Motor neuron (in vitro differentiated cells): Measurements from ENCODE around the gene MCTP2. TPM values are rescaled to one million over a fixed set of nuclear protein-coding genes. Genes with fewer than 3 reads are reported as not detected.

Experiments
- ATAC-seq, 8 experiments: fragments of 200-7000 bp; cut with Tn5 transposase; replicated peaks in 6 of 8; 2 replicates each; pipeline ENCODE4 v1.8.0; 2021; ENCODE audit warnings: mild to moderate bottlenecking in 8 of 8, moderate library complexity in 8 of 8
- H3K27ac ChIP-seq, 2 donors: fragments of 250-450 bp; sonication (Bioruptor Pico); 2 replicates each; pipeline ENCODE4 v1.9.0; 2021; ENCODE audit warnings: antibody characterized with exemption in 2 of 2, mild to moderate bottlenecking in 2 of 2, moderate library complexity in 1 of 2
- H3K4me1 ChIP-seq, 2 donors: fragments of 250-450 bp; sonication (Bioruptor Pico); replicated peaks in 1 of 2; 2 replicates each; pipeline ENCODE4 v1.6.1; 2021; ENCODE audit warnings: antibody characterized with exemption in 2 of 2, mild to moderate bottlenecking in 2 of 2, moderate library complexity in 1 of 2
- H3K4me3 ChIP-seq, 5 donors: fragments of 250-450 bp; sonication (Bioruptor Pico); 2 replicates each; pipeline ENCODE4 v1.9.0; 2021; ENCODE audit warnings: antibody characterized with exemption in 5 of 5, mild to moderate bottlenecking in 5 of 5, moderate library complexity in 4 of 5
- WGBS, 10 experiments: fragments of 450-650 bp; shearing (Covaris generic); methylation state at CpG; one replicate each; pipeline ENCODE4 v1.0.0; 2022; 5-methylcytosine and 5-hydroxymethylcytosine counted together
- in situ Hi-C, 9 experiments: fragments of 400-800 bp; cut with MboI; loops; one replicate each; pipeline ENCODE4 v1.15.0; 2021; ENCODE audit warnings: low sequenced_read_pairs in 9 of 9, low pct_unique_long_range_greater_than_20kb in 2 of 9; ENCODE audit not compliant: unreplicated experiment in 9 of 9
- total RNA-seq, 8 experiments: library from RNA; unstranded; fragments of 300-600 nt; gene quantifications; 2 replicates each; pipeline versions ENCODE4 v1.2.3 to v1.2.4, GENCODE V29; 2022

The MCTP2 gene
- total RNA-seq, 8 experiments from 2014 or later, result 0.11 to 50.8 (median 2.0) TPM

DNA sequence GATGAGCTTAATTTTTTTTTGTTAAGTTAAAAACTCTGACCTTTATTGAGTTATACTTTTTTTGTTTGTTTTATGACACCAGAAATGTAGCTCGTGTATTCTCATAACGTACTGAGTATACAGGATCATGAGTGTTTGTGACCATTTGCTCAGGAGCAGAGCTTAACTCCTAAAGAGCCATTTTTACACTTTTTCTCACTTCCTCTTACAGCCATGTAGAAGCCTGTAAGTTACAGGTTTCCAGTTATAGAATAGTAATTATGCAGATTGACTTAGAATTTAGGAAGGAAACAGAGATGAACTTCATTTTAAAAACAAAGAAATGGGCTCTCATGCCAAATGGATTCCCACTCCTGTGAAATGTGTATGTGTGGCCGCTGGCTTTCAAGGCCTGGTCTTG, 151.7 kb downstream of the MCTP2 start:
- no peak for ATAC-seq
- Histone ChIP-seq H3K4me3 (no peak overlapping the region), H3K27ac (no peak overlapping the region), H3K4me1 (peaks cover 0 to 8% of the 10 kb centered on the region in 2 donors)
- in situ Hi-C loops, result no loop called here
- WGBS, 10 experiments, result 46 to 91% (median 86%) methylated on average over 2 to 3 of the region's 3 CpGs; no CpG with 5 or more reads in 1 of the 10 experiments

GRCh38 chr15:94383706-94384105, 152.3 kb downstream of the MCTP2 start:
- in situ Hi-C loops, result no loop called here
- H3K4me3 ChIP-seq, result no peak overlapping the region
- H3K27ac ChIP-seq, result no peak overlapping the region
- 50 to 100% (median 94%) methylated on average over 2 to 9 of the region's 9 CpGs; no CpG with 5 or more reads in 1 of the 10 experiments for WGBS, 10 experiments
- ATAC-seq, result no peak
- H3K4me1 ChIP-seq, result peaks cover 0 to 8% of the 10 kb centered on the region in 2 donors

DNA sequence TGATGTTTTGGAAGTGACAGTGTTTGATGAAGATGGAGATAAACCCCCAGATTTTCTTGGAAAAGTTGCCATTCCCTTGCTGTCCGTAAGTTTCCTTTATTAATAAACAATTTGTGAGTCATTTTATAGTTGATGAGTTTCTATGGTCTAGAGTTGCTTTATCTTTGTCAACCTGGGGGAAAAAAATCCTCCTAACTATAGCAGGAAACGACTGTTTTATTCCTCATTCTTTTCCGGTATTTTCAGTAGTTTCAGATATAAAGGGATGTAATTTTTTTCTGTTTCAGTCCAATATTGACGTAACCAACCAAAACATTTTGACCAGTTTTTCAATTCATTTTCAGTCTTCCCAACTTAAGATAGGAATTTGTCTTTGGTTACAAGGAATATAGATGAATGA, 154.1 kb downstream of the MCTP2 start:
- Histone ChIP-seq H3K4me1 (peaks cover 0 to 8% of the 10 kb centered on the region in 2 donors), H3K4me3 (no peak overlapping the region), H3K27ac (no peak overlapping the region)
- 48 to 95% (median 91%) methylated on average over 3 to 4 of the region's 4 CpGs for WGBS, 10 experiments
- no peak for ATAC-seq
- in situ Hi-C loops, result no loop called here

GRCh38 chr15:94386351-94386750, 155.0 kb downstream of the MCTP2 start:
- peaks cover 0 to 8% of the 10 kb centered on the region in 2 donors for H3K4me1 ChIP-seq
- ATAC-seq, result no peak
- no peak overlapping the region for H3K4me3 ChIP-seq
- WGBS, 10 experiments, result 77 to 100% (median 90%) methylated on average over 1 to 7 of the region's 7 CpGs; no CpG with 5 or more reads in 1 of the 10 experiments
- in situ Hi-C loops, result no loop called here
- no peak overlapping the region for H3K27ac ChIP-seq

- Histone ChIP-seq H3K4me3 (no peak overlapping the region), H3K27ac (no peak overlapping the region), H3K4me1 (peaks cover 0 to 4% of the 10 kb centered on the region in 2 donors)
- in situ Hi-C loops, result no loop called here
- 6 to 100% (median 69%) methylated on average over 1 to 2 of the region's 2 CpGs; no CpG with 5 or more reads in 2 of the 10 experiments for WGBS, 10 experiments
- peak in 2 of 8 experiments; percentile 31 to 51 for ATAC-seq
These were observed 156.1 kb downstream of the MCTP2 start for GRCh38 chr15:94387442-94387841.

DNA sequence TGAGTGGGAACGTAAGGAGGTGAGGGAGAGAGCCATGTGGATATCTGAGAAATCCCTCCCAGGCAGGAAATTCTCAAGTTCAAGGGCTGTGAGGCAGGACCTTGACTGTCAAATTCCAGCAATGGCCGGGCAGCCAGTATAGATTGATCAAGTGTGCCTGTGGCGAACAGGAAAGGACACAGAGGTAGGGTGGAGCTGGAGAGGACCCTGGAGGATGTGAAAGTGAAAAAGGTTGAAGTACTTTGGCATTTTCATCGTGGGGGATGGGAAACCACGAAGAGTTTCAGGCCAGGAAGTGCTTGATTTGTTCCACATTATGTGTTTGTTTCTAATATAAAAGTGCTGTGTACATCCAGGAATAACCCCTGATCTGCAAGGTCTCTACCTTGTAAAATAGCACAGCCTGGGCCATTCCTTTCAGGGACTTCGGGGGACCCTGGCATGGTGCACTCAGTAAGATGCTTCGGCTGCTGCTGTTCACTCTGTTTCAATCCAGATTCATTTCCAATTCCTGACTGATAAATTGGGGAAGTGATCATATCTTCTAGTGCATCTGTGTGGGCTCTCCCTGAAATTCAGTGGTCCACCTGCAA, 156.6 kb downstream of the MCTP2 start:
- Histone ChIP-seq H3K27ac (no peak overlapping the region), H3K4me1 (no peaks in the 10 kb centered on the region), H3K4me3 (no peak overlapping the region)
- in situ Hi-C loops, result no loop called here
- 41 to 91% (median 76%) methylated on average over 1 to 7 of the region's 7 CpGs; no CpG with 5 or more reads in 2 of the 10 experiments for WGBS, 10 experiments
- ATAC-seq, result no peak

GRCh38 chr15:94395640-94396039, 164.3 kb downstream of the MCTP2 start:
- peak in 1 of 8 experiments; percentile 23 for ATAC-seq
- in situ Hi-C loops, result no loop called here
- Histone ChIP-seq H3K27ac (no peak overlapping the region), H3K4me3 (no peak overlapping the region), H3K4me1 (peaks cover under 1 to 2% of the 10 kb centered on the region in 2 donors)
- 0 to 91% (median 79%) methylated on average over 1 of the region's 1 CpG; no CpG with 5 or more reads in 2 of the 10 experiments for WGBS, 10 experiments

DNA sequence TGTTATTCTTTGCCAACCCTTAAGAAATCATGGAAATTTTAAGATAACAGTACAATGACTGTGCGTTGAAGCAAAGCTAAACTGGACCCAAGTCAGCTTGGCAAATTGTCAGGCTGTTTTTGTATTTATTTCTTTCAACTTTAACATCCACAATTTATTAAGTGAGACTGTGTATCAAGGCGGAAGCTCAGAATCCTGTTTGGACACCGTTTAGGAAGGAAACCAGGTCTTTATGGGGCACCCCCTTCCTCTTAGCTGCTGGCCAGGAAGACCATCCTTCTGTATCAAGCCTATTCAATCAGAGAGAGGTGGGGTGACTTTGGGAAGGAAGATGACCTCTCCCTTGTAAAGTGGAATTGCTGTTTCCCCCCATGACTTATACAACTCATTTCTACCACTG, 166.0 kb downstream of the MCTP2 start:
- H3K4me3 ChIP-seq, result no peak overlapping the region
- 72 to 100% (median 92%) methylated on average over 1 to 3 of the region's 3 CpGs; no CpG with 5 or more reads in 1 of the 10 experiments for WGBS, 10 experiments
- ATAC-seq, result no peak
- no peak overlapping the region for H3K27ac ChIP-seq
- H3K4me1 ChIP-seq, result peaks cover 2 to 3% of the 10 kb centered on the region in 2 donors
- in situ Hi-C loops, result no loop called here

DNA sequence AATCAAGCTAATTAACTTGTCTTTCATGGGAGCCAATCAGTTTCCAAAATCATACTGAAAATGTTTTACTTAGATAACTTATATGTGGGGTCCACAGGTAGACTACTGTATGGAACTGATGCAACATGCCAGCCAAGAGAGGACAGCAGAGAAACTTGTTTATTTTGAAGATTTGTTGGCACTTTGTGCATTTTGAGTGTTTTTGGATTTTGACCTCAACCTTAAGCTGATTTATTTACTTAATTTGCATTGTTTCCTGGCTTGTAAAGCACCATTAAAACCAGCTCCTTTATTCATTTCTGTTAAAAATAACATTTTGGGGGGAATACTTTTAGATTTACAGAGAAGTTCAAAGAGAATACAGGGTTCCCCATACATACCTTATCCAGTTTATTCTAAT, 166.6 kb downstream of the MCTP2 start:
- no peak for ATAC-seq

DNA sequence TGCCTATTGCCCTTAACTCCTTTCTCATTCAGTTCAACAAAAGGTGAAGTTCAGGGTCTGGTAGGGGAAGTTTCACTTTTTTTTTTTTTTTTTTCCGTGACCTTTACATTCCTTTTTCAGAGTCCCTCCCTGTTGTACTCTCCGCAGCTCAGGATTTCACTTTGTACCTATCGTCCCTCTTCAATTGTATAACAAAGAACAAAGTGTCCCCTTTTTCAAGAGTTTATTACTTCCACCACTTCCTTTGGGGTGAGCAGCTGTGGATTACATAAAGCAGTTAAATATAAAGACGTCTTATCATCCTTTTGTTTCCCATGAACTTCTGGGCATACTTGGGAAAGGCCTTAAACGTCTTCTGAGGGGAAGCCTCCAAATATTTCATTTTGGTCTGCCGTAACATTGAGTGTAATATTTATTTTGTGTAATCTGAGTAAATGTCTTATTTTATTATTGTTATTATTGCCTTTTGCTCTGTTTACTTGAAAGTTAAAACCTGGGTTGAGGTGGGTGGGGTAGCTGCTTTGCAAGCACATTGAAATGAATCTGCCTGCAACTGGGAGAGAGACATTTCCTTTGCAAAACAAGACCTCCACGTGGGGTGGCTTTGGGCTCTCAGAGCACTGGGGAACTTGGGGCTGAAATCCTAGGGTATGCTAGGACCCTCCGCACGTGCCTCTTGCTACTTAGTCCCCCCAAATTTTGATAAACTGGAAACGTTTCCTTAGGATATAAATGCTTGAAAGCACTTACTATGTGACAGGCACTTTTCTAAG, 169.4 kb downstream of the MCTP2 start:
- Histone ChIP-seq H3K4me3 (no peak overlapping the region), H3K27ac (no peak overlapping the region), H3K4me1 (peaks cover 0 to 3% of the 10 kb centered on the region in 2 donors)
- in situ Hi-C loops, result loop anchor here in 2 of 9 experiments (25.0 kb wide), 4 partner anchors 162 to 612 kb away; no protein-coding TSS in a partner anchor
- 45 to 71% (median 61%) methylated on average over 2 to 10 of the region's 10 CpGs; no CpG with 5 or more reads in 1 of the 10 experiments for WGBS, 10 experiments
- ATAC-seq, result peak in 3 of 8 experiments; percentile 55 to 58 (median 57)

More for the DNA sequence above, 166.6 kb downstream of the MCTP2 start:
- in situ Hi-C loops, result no loop called here
- H3K27ac ChIP-seq, result no peak overlapping the region
- H3K4me3 ChIP-seq, result no peak overlapping the region
- peaks cover 2 to 3% of the 10 kb centered on the region in 2 donors for H3K4me1 ChIP-seq

DNA sequence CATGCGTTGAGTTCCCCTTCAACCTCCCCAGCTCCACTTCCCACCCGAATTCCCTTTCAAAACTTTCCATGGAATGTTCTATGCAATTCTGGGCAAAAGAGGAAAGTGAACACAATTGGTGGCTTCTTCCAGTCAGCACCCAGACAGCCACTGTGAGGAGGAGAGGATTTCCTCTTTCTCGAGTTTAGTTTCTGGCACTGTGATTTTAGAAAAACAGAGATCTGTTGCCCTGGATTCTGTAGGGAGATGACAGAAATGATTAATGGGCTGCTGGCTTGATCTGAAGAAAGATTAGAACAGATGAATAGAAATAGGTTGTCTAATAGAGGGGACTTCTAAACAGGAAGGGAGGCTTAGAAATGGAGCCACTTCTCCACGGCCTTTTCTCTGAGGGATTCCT, 172.0 kb downstream of the MCTP2 start:
- Histone ChIP-seq H3K4me1 (peaks cover 0 to 3% of the 10 kb centered on the region in 2 donors), H3K27ac (no peak overlapping the region), H3K4me3 (no peak overlapping the region)
- in situ Hi-C loops, result loop anchor here in 2 of 9 experiments (25.0 kb wide), 4 partner anchors 159 to 609 kb away; no protein-coding TSS in a partner anchor
- no peak for ATAC-seq
- WGBS, 10 experiments, result 7 to 100% (median 78%) methylated on average over 1 to 4 of the region's 4 CpGs

DNA sequence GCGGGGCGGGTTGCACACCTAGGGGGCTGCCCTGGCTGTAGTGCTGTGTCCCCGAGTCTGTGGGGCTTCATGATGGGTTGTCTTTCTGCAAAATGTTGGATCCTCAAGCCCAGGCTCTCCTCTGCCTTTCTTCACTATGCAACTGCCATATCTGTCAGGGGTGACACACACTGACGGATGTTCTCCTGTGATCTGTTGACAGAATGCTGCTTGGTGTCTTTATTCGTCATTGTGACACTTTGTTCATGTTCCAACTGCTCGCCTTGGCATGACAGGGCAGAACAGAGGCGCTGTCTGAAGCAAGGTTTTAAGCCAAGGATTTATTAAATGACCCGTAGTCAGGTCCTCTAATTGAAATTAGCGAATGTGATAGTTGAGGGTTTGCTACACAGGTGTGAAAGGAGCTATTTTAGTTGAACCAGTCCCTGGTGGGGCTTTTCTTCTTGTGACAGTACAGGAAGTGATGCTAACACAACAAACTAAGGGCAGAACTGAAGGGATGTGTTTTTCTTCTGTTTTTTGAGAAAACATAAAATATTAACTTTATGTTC, 173.4 kb downstream of the MCTP2 start:
- in situ Hi-C loops, result loop anchor here in 2 of 9 experiments (25.0 kb wide), 4 partner anchors 157 to 607 kb away; no protein-coding TSS in a partner anchor
- Histone ChIP-seq H3K4me1 (peaks cover 0 to 3% of the 10 kb centered on the region in 2 donors), H3K27ac (no peak overlapping the region), H3K4me3 (no peak overlapping the region)
- no peak for ATAC-seq
- 40 to 100% (median 79%) methylated on average over 1 to 6 of the region's 9 CpGs; no CpG with 5 or more reads in 2 of the 10 experiments for WGBS, 10 experiments

DNA sequence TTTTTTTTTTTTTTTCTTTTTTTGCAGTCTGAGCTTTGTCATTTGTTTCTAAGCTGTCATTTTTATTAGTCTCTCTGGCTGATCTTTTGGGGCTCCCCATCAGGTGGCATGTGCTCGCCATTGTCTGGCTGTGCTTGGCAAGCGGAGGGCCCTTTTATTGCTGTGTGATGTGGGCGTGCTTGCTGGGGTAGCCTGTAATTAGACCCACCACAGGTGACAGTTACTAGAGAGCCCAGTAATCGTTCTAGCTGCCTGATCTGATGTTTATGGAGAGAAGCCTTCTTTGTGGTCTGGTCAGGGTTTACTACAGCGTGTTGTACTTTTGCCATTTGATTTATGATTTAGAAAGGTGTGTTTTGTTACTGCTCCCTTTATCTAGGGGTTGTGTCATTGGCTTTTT, 179.9 kb downstream of the MCTP2 start:
- no peak overlapping the region for H3K4me3 ChIP-seq
- WGBS, 10 experiments, result 29 to 100% (median 48%) methylated on average over 1 to 5 of the region's 5 CpGs; no CpG with 5 or more reads in 1 of the 10 experiments
- in situ Hi-C loops, result loop anchor here in 2 of 9 experiments (25.0 kb wide), 4 partner anchors 151 to 601 kb away; no protein-coding TSS in a partner anchor
- no peak overlapping the region for H3K27ac ChIP-seq
- H3K4me1 ChIP-seq, result peaks cover 8 to 39% of the 10 kb centered on the region in 2 donors
- peak in 2 of 8 experiments; percentile 43 to 47 for ATAC-seq
